ENCODE measurements around the gene STT3B. TPM values are rescaled to one million over a fixed set of nuclear protein-coding genes. Genes with fewer than 3 reads are reported as not detected.

STT3B gene
- total and polyA plus RNA-seq, 10 donors, result 28.4 to 128 (median 86.6) TPM

GRCh38 chr3:31551646-31552045, 18.9 kb downstream of the STT3B start:
- DNase-seq, result no peak
- TF ChIP-seq POLR2A (IDR thresholded peaks at IDR 0.05) (no peak), POLR2AphosphoS5 (IDR thresholded peaks at IDR 0.05) (no peak), CTCF (IDR thresholded peaks at IDR 0.05 in 8 of 11, conservative IDR thresholded peaks at IDR 0.05 in 3 of 11) (no peak)
- Histone ChIP-seq H3K27ac (no peak overlapping the region), H3K4me3 (no peak overlapping the region), H3K36me3 (no peaks in the 10 kb centered on the region), H3K4me1 (peaks cover 16 to 79% (median 54%) of the 10 kb centered on the region in 6 donors), H3K9me3 (peaks cover 0 to 8% (median 4%) of the 10 kb centered on the region in 8 donors), H3K27me3 (replicated peaks in 1 of 7) (no peaks in the 10 kb centered on the region)
- intact Hi-C loops (cut with DNase I; ENCODE audit: low total_unique reads), result no loop called here
- WGBS, 5 donors, result 64 to 94% (median 80%) methylated on average over 2 of the region's 2 CpGs

GRCh38 chr3:31552103-31552502, 19.4 kb downstream of the STT3B start:
- Histone ChIP-seq H3K36me3 (no peaks in the 10 kb centered on the region), H3K27ac (no peak overlapping the region), H3K4me3 (no peak overlapping the region), H3K4me1 (peaks cover 16 to 74% (median 49%) of the 10 kb centered on the region in 6 donors), H3K9me3 (peaks cover 0 to 9% (median 4%) of the 10 kb centered on the region in 8 donors), H3K27me3 (replicated peaks in 1 of 7) (no peaks in the 10 kb centered on the region)
- 93 to 100% (median 97%) methylated on average over 1 of the region's 1 CpG for WGBS, 5 donors
- intact Hi-C loops (cut with DNase I; ENCODE audit: low total_unique reads), result no loop called here
- TF ChIP-seq CTCF (IDR thresholded peaks at IDR 0.05 in 8 of 11, conservative IDR thresholded peaks at IDR 0.05 in 3 of 11) (no peak), POLR2A (IDR thresholded peaks at IDR 0.05) (no peak), POLR2AphosphoS5 (IDR thresholded peaks at IDR 0.05) (no peak)
- no peak for DNase-seq

- 95 to 99% (median 97%) methylated on average over 3 of the region's 3 CpGs for WGBS, 5 donors
- H3K9me3 ChIP-seq, result peaks cover 0 to 21% (median 9%) of the 10 kb centered on the region in 8 donors
- intact Hi-C loops (cut with DNase I; ENCODE audit: low total_unique reads), result no loop called here
- DNase-seq, result no peak
- no peaks in the 10 kb centered on the region for H3K36me3 ChIP-seq
- peaks cover 16 to 62% (median 40%) of the 10 kb centered on the region in 6 donors for H3K4me1 ChIP-seq
- H3K27ac ChIP-seq, result no peak overlapping the region
- no peak for TF ChIP-seq POLR2A (IDR thresholded peaks at IDR 0.05)
- TF ChIP-seq CTCF (IDR thresholded peaks at IDR 0.05 in 8 of 11, conservative IDR thresholded peaks at IDR 0.05 in 3 of 11), result no peak
- no peak for TF ChIP-seq POLR2AphosphoS5 (IDR thresholded peaks at IDR 0.05)
- no peak overlapping the region for H3K4me3 ChIP-seq
- H3K27me3 ChIP-seq (replicated peaks in 1 of 7), result no peaks in the 10 kb centered on the region
Measured at GRCh38 chr3:31553258-31553657, 20.5 kb downstream of the STT3B start.

GRCh38 chr3:31555204-31555603, 22.5 kb downstream of the STT3B start:
- Histone ChIP-seq H3K36me3 (no peaks in the 10 kb centered on the region), H3K9me3 (peaks cover 4 to 37% (median 22%) of the 10 kb centered on the region in 8 donors), H3K4me3 (no peak overlapping the region), H3K27me3 (replicated peaks in 1 of 7) (no peaks in the 10 kb centered on the region), H3K4me1 (peaks cover 16 to 43% (median 25%) of the 10 kb centered on the region in 6 donors), H3K27ac (no peak overlapping the region)
- TF ChIP-seq POLR2A (IDR thresholded peaks at IDR 0.05), result no peak
- no peak for TF ChIP-seq CTCF (IDR thresholded peaks at IDR 0.05 in 8 of 11, conservative IDR thresholded peaks at IDR 0.05 in 3 of 11)
- no peak for TF ChIP-seq POLR2AphosphoS5 (IDR thresholded peaks at IDR 0.05)
- no peak for DNase-seq
- WGBS, 5 donors, result 48 to 67% (median 60%) methylated on average over 1 of the region's 1 CpG
- intact Hi-C loops (cut with DNase I; ENCODE audit: low total_unique reads), result no loop called here

All from spleen (tissue), 11 donors.